GM12891 (cell line): Measurements from ENCODE around the gene STXBP5L. TPM values are rescaled to one million over a fixed set of nuclear protein-coding genes. Genes with fewer than 3 reads are reported as not detected.
A peak's percentile ranks its signal among the peaks of the same experiment; 100 is the strongest.
"Not testable (repeated sequence)": the region's sequence is repeated elsewhere in the genome, so short reads cannot be mapped to it uniquely, and the experiment has no call there.

Experiments used
- DNase-seq: peaks from one replicate; pipeline ENCODE4 v3.0.0; 2011; ENCODE audit warnings: low spot score; ENCODE audit not compliant: insufficient read length
- FAIRE-seq: peaks from 2 replicates; lab custom pipeline; 2011; peaks lifted over from hg19 to GRCh38; lab: Jason Lieb, UNC
- PAX5 ChIP-seq: IDR thresholded peaks from 2 replicates; pipeline ENCODE4 v1.6.1; 2011; ENCODE audit warnings: low read length, moderate library complexity, mild to moderate bottlenecking; ENCODE audit not compliant: insufficient read depth, severe bottlenecking
- POLR2A ChIP-seq: IDR thresholded peaks from 2 replicates; pipeline ENCODE4 v1.6.1; 2011; ENCODE audit warnings: low read depth, low read length, control low read depth
- POLR2AphosphoS5 ChIP-seq: IDR thresholded peaks from 2 replicates; pipeline ENCODE4 v1.6.1; 2011; ENCODE audit warnings: low read depth, low read length, control low read depth
- POU2F2 ChIP-seq: IDR thresholded peaks from 2 replicates; pipeline ENCODE4 v1.6.1; 2011; ENCODE audit warnings: low read depth, mild to moderate bottlenecking, control low read depth, low read length, moderate library complexity
- SPI1 ChIP-seq: IDR thresholded peaks from 2 replicates; pipeline ENCODE4 v1.6.1; 2011; ENCODE audit warnings: low read depth, low read length, control low read depth
- TAF1 ChIP-seq: IDR thresholded peaks from 2 replicates; pipeline ENCODE4 v1.6.1; 2011; ENCODE audit warnings: low read depth, low read length, control low read depth
- polyA plus RNA-seq: library from polyadenylated mRNA; unstranded; fragments of >200 nt; gene quantifications from one replicate; pipeline ENCODE4 v1.2.1, GENCODE V29; 2012; ENCODE audit warnings: low read depth, missing spikeins, inconsistent platforms; ENCODE audit not compliant: missing spikeins

STXBP5L gene
- 0.01 TPM for polyA plus RNA-seq

- no peak for TF ChIP-seq PAX5
- no peak for TF ChIP-seq TAF1
- TF ChIP-seq POU2F2, result no peak
- no peak for TF ChIP-seq POLR2A
- TF ChIP-seq POLR2AphosphoS5, result no peak
- TF ChIP-seq SPI1, result no peak
- FAIRE-seq, result no peak
These were observed at the start of gene STXBP5L for GRCh38 chr3:120908030-120908794. Gene STXBP5L, plus strand, starts transcription at chr3:120908205. Its CDS starts 1,374 bp downstream, at chr3:120909579.

GRCh38 chr3:120858521-120858920, 49.5 kb upstream of the STXBP5L start:
- TF ChIP-seq PAX5 (no peak), POU2F2 (no peak), POLR2A (no peak), POLR2AphosphoS5 (no peak), TAF1 (no peak), SPI1 (no peak)
- DNase-seq (no peak), FAIRE-seq (no peak)

More at GRCh38 chr3:120908030-120908794, at the start of gene STXBP5L:
- DNase-seq, result peak; percentile 47

- no peak for TF ChIP-seq POLR2A
- no peak for TF ChIP-seq TAF1
- TF ChIP-seq SPI1, result no peak
- DNase-seq (no peak), FAIRE-seq (no peak)
These were observed 43.5 kb upstream of the STXBP5L start for GRCh38 chr3:120864541-120864940.

DNA sequence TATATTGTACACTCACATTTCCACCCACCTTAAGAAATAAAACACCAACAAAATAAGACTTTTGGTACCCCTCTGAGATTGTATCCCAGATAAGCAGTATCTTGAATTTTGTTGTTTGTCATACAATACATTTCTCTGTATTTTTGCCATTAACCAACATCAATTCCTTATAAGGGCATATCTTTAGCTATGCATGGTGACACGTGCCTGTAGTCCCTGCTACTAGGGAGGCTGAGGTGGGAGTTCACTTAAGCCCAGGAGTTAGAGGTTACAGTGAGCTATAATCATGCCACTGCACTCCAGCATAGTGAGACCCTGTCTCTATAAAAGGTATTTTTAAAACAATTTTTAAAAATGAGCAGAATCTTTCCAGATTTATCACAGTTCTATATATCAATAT, 32.5 kb upstream of the STXBP5L start:
- no peak for TF ChIP-seq PAX5
- no peak for TF ChIP-seq TAF1
- TF ChIP-seq POLR2A, result no peak
- TF ChIP-seq POLR2AphosphoS5, result no peak
- no peak for TF ChIP-seq SPI1
- no peak for TF ChIP-seq POU2F2
- DNase-seq, result no peak
- FAIRE-seq, result no peak

- TF ChIP-seq SPI1, result no peak
- no peak for TF ChIP-seq TAF1
- no peak for TF ChIP-seq POU2F2
- TF ChIP-seq POLR2A, result no peak
- TF ChIP-seq PAX5, result no peak
- TF ChIP-seq POLR2AphosphoS5, result no peak
- FAIRE-seq, result no peak
- DNase-seq, result no peak
These were observed 32.0 kb upstream of the STXBP5L start for GRCh38 chr3:120875989-120876388.

DNA sequence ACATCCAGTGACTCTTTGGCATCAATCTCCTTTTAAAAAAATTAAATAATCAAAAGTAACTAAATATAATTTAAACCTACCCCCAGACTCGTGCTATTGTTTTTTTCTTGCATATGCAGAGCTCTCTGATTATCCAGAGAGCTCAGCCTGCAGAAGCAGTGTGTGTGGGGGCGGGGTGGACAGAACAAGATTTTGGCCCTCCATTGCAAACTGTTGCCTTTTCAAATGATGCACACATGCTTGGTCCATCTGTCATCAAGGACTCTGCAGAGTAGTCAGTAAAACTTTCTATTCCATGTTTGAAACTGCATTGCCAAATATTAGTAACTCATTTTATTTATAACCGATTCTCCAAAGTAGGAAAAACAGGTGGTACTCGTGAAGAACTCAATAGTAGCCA, 28.6 kb upstream of the STXBP5L start:
- FAIRE-seq (no peak), DNase-seq (no peak)
- TF ChIP-seq TAF1, result no peak
- TF ChIP-seq PAX5, result no peak

DNA sequence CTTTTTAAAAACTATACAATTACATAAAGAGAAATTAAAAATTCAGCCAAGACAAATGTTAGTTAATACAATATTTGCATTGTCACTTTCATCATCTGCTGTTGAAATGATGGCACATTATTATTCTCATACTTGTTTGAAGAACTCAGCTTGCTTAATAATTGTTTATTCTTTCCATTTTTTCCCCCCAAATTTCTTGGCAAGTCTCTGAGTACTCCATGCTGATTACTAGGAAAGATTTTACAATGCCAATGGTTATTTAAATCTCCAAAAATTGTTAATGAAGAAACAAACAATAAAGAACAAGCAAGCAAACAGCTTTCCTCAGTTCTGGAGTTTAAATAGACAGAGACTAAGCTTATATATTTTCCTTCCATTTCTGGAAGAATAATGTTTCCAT, 15.1 kb upstream of the STXBP5L start:
- DNase-seq (no peak), FAIRE-seq (no peak)
- TF ChIP-seq PAX5, result no peak
- TF ChIP-seq POLR2A, result no peak
- TF ChIP-seq TAF1, result no peak
- no peak for TF ChIP-seq POLR2AphosphoS5
- no peak for TF ChIP-seq POU2F2
- no peak for TF ChIP-seq SPI1

DNA sequence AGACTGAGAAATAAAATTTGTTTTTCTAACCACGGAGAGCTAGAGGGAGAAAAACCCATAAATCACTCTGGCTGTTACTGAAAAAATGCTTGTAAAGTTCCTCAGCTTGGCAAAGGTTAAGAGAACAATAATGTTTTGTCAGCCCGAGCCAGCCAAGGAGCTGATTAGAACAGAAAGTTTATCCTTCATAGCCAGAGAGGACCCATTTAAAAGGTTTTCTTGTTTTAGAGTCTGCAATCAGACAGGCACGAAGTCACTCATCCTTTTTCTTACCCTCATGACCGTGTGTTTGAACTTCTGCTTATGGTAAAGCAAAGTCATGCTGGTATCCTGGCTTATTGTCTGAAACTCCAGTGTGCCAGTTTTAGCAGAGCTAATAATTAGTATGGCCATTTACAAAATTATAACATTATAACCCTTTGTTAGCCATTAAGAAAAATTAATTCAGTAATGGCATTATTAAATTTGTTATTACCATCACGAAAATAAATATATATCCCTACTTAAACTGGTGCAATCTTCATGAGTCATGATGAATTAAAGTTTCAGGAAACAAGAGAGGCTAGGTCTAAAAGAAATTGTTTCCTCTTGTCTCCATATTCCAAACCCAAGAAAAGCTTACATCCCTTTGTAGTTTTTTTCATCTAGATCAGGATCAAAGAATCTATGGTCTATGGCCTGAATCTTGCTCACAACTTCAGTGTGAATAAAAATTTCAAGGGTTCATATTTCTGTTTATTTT, 13.5 kb upstream of the STXBP5L start:
- FAIRE-seq, result no peak
- no peak for DNase-seq
- TF ChIP-seq TAF1, result no peak
- no peak for TF ChIP-seq POU2F2

GRCh38 chr3:120901716-120902115, 6.3 kb upstream of the STXBP5L start:
- not testable (repeated sequence) for FAIRE-seq, DNase-seq

DNA sequence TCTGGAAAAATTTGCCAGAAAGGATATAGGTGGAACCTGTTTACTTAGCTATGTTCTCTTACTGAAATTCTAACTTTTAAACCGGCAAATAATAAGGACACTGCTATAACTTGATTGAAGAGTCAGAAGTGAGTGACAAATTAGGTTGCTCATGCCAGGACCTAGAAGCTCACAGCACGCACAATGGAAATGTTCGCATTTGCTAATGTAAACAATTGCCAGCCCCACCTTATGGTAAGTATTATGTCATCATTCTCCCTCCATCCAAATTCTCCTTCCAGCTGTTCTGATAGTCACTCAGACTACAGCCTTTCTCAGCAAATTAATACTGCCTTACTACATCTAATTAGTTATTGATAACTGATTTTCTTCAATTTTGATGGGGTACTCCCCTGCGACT, 4.8 kb upstream of the STXBP5L start:
- DNase-seq (no peak), FAIRE-seq (no peak)
- no peak for TF ChIP-seq POLR2A
- no peak for TF ChIP-seq TAF1
- no peak for TF ChIP-seq PAX5
- no peak for TF ChIP-seq POLR2AphosphoS5
- TF ChIP-seq POU2F2, result no peak
- no peak for TF ChIP-seq SPI1

DNA sequence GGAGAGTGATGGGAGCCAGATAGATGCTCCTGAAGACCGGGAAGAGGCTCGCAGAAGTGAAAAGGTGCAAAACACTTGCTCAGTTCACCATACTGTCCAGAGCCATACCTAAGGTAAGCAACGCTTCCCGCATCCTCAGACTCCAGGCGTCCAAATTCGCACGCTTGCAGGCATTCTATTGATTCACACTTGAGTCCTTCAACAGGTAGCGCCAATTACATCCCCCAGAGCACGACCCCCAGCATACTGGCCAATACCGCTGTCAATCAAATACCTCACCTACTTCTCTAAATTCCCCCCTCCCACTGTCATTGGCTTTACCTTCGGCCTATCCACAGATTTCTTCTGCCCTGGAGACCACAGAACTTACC, 361 bp upstream of the STXBP5L start:
- no peak for FAIRE-seq
- no peak for TF ChIP-seq POLR2AphosphoS5
- no peak for TF ChIP-seq POLR2A
- no peak for TF ChIP-seq POU2F2
- no peak for TF ChIP-seq PAX5
- TF ChIP-seq TAF1, result no peak
- TF ChIP-seq SPI1, result no peak

More for the DNA sequence above, 361 bp upstream of the STXBP5L start:
- DNase-seq, result no peak
